GM21717 (cell line): Measurements from ENCODE around the gene KRT79.
"Not testable (repeated sequence)": the region's sequence is repeated elsewhere in the genome, so short reads cannot be mapped to it uniquely, and the experiment has no call there.

Source experiments
- ATAC-seq: cut with Tn5 transposase; IDR thresholded peaks from one replicate; pipeline ENCODE4 v1.9.1; 2021; ENCODE audit warnings: mild to moderate bottlenecking, moderate library complexity; ENCODE audit not compliant: unreplicated experiment

Gene KRT79

DNA sequence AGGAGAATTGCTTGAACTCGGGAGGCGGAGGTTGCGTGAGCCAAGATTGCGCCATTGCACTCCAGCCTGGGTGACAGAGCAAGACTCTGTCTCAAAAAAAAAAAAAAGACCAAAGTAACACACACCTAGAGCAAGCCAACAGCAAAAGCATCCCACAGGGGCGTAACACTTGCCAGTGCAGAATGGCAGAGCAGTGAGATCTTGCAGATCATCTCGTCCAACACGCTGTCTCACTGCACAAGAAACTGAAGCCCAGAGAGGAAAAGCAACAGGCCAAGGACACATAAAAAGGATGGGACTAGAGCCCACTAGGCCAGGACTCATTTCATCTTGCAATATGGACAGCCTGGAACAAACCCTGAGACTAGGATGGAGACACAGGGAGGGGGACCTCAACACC is 27.4 kb upstream of the KRT79 start:
- ATAC-seq: no peak

DNA sequence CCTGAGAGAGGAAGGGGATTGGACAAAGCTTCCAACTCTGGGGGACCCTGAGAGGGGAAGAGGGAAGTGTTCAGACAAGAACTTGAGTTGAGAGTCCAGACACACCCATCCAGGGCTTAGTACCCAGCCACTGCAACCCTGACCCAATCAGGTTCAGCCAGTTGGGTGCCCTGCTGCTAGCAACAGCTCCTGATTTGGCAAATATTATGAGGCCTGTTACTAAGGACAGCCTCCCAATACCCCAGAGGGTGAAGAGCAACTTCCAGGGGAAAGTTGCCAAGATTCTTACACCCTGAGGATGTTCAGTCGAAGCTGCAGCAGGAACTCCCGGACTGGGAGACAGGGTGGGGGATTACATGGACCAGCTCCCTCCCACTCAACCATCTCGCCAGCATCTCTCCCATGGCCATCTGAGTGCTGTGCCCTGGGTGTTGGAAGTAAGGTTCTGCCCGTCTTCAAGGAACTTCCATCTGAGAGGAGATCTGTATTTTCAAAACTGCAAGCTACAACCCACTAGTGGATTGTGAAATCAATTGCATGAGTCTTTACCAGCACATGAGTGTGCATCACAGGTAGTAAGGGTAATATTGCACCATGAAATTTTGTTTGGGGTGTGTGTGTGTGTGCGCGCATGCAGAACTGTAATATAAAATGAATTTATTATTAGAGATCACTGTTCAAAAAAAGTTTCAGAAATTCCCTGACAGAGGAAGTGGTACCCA is 26.2 kb upstream of the KRT79 start:
- ATAC-seq: no peak

DNA sequence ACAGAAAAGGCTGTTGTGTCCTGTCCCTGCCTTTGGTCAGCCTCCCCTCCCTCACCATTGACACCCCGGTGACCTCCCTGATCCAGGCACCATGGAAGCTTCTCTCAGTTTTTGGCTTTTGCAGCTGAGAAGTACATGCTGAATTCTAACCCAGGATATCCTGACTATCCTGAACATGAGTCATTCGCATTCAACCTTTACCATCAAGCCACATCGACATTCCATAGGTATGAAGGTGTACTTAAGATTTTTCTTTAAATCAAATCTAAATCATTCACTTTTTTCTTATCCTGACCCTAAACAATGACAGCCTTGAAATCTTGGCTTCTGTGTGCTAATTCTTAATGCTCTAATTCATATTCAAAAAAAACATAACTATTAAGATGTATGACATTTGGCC is 23.4 kb upstream of the KRT79 start:
- no peak for ATAC-seq

DNA sequence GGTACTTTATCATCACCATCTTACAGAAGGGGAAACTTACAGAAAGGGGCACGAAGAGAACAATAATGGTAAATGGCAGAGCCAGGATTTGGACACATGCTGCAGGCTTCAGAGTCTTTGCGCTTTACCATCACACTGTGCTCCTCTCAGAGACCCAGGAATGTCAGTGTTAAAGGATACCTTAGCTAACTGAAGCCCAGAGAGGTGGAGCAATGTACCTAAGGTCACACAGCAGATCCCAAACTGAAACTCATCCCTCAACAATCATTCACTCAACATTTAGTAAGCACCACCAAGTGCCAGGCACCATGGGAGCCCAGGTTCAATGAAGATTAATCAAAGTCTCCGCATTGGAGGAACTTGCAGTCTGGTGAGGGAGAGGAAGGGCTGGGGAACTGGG is 22.7 kb upstream of the KRT79 start:
- ATAC-seq: no peak

DNA sequence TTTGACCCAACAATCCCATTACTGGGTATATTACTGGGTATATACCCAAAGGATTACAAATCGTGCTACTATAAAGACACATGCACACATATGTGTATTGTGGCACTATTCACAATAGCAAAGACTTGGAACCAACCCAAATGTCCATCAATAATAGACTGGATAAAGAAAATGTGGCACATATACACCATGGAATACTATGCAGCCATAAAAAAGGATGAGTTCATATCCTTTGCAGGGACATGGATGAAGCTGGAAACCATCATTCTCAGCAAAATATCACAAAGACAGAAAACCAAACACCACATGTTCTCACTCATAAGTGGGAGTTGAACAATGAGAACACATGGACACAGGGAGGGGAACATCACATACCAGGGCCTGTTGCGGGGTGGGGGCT is 22.0 kb upstream of the KRT79 start:
- not testable (repeated sequence) for ATAC-seq

DNA sequence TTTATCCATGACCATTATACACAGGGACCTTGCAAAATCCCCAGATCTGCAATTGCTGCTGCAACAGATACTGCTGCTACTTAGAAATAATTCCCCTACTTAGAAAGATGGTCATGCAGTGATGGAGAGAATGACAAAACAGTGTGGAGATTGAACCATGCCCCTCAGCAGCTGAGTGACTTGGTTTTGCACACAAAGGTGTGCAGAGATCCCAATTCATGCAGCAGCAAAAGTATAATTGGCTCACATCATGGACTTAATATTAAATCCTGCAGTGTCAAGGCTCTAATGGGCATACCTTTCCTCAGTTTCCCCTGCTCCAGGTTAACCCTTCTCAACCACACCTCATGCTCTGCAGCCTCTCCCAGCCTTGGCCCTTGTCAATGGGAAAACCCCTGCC is 17.7 kb upstream of the KRT79 start:
- no peak for ATAC-seq

DNA sequence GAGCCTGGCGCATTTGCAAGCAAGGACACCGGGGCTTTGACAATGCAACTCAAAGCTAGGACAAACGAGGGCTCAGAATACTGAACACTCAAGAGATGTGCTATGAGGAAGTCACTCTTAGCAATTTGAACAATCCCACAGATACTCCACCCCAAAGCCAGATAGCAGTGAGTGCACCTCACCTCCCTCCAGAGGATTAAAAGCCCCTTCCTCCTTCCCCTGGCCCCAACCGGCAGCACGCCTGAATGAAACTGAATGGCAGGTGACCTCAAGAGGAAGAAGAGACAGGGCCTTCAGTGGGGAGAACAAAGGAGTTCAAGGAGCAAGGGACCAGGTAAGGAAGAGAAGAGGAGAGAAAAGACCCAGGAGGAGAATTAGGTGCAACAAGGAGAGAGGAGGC is 16.6 kb upstream of the KRT79 start:
- ATAC-seq: no peak

DNA sequence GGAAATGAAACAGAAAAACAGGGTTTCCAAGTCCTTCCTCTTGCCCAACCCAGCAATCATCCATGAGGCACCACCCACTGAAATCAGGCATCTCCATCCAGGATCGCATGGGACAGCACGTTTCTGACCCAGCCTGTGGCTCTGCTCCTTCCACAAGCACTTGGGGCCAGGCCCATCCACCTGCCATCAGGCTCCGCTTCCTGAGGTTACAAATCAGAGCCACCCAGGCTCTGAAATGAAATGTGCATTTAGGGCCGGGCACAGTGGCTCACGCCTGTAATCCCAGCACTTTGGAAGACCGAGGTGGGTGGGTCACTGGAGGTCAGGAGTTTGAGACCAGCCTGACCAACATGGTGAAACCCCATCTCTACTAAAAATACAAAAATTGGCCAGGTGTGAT is 15.4 kb upstream of the KRT79 start:
- no peak for ATAC-seq

DNA sequence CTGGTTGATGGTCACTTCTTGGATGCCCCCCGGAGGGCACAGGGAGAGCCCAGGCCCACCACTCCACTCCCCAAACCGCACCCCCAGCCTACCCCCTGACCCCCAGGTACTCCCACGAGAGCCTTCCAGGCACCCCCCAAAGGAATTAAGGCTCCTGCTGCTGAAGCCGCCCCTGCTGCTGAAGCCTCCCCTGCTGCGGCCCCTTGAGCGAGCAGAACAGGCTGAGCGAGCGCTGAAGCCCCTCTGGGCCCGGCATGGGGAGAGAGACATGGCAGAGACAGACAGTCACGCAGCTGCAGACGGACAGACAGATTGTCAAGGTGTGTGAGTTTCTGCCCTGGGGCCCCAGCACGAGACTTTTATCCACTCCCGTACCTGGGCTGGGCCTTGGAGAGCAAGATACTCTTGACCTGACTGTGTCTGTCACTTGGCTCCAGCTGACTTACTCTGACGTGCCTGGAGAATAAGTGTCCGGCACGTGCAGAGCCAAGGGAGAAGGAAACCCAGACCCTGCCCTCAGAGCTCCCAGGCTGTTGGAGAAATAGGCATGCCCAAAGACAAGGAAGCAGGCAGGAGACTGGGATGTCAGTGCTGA is 14.6 kb upstream of the KRT79 start, which contains the start of gene KRT78:
KRT78 (minus strand) TSS at position 334 of the 595 bp plus-strand sequence; CDS start at position 270, 64 bp downstream.
- no peak for ATAC-seq

DNA sequence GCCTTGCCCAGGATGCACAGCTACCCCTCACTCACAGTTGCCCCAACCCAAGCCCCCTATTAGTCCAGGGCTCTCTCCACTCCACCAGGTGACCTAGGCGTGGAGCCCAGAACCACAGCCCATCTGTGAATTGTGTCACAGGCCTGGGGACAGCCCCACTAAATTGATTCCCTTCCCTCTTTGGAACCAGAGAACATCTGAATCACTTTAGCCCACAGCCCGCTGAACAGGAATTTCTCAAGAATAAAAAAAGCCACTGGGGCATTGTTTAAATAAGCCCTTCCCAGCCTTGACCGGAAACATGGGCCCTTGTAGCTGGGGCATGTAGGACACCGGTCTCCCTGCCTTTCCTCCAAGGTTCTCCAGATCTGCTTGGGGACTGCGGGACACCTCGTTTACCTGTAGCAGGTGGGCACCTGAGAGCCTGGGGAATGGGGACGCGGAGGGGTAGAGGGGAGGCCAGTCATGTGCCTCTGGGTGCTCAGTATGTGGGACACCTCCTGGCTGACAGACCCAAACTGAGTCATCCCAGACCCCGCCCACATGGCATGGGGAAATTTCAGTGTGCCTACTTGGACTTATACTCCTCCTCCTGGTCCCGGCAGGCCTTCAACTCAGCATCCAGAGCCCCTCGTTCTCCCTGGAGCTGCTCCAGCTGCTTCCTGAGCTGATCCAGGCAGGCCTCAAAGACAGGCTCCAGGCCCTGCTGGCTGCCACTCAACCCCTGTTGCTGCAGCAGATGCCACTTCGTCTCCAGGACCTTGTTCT is 13.4 kb upstream of the KRT79 start:
- ATAC-seq: no peak

DNA sequence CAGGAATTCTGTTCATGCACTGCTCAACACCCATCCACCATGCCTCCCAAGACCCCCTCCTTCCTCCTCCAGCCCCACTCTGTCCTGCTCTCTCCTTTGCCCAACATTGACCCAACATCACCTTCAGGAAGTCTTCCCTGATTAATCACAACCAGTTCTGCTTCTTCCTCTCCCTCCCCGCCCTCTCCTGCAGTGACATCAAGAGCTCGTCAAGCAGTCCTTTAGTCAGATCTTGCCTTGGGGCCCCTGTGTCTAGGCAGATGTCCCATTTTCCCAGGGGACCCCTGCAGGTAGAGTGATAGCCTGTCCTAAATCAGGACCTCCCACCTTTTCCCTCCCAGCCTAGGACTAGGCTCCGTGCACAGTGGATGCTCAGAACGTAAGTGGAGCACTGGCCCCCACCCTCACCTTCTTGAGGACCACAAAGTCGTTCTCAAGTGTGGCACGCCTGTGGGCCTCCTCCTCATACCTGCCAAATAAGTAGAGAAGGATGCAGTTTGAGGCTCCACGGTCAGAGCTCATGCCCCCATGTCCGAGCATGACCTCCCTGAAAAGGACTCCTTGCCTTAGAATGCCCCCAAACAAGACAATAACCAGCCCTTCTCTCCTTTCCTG is 12.4 kb upstream of the KRT79 start:
- ATAC-seq: no peak

DNA sequence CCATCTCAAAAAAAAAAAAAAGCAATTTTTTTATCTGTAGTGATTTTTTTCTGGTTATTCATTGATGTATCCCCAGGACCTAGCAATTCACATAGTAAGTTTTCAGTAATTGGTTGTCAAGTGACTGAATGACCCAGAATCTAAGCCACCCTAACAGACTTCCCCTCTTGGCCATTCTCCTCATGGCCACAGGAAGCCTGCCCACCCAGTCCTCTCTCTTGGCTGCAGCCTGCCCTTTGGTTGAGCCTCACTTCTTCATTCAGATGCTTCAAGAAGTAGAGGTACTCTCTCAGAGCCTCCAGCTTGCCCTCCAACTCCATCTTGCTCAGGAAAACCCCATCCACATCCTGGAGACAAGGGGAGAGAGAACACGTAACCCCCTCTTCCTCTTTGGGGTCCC is 11.8 kb upstream of the KRT79 start:
- no peak for ATAC-seq

DNA sequence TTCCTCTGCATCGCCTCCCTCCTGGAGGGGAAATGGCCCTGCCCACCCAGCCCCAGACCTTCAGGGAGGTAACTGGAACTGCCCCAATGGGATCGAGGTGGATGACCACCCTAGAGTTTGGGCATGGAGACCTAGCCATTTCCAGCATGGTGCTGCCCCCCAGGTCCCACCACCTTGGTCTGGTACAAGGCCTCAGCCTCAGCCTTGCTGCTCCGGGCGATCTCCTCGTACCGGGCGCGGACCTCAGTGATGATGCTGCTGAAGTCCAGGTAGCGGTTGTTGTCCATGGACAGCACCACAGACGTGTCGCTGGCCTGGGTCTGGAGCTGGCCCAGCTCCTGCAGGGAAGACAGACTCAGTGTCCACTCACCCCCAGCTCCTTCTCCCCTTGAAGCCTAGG is 10.3 kb upstream of the KRT79 start:
- no peak for ATAC-seq

DNA sequence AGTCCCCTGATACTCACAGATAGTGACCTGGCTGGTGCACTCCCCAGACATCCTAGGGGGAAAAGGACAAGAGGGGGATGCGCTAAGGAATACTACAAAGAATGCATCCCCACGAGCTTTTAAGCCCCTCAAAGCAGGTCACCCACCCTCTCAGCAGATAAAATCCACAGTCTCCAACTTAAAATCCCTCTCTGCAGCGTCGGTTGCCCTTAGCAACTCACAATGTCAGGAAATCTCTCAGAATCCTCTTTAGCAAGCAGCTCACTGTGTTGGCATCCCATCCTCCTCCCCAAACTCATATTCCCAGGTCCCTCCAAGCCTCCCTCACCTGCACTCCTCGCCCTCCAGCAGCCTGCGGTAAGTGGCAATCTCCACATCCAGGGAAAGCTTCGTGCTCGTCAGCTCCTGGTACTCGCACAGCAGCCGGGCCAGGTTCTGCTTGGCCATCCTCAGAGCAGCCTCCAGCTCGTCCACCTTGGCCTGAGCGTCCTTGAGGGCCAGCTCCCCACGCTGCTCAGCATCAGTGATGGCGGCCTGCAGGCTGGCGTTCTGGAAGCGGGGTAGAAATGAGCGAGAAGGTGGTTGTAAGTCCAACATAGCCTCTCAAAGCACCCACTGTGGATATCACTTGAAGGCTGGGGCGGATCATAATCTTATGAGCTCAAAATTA is 5.5 kb upstream of the KRT79 start:
- ATAC-seq: no peak

DNA sequence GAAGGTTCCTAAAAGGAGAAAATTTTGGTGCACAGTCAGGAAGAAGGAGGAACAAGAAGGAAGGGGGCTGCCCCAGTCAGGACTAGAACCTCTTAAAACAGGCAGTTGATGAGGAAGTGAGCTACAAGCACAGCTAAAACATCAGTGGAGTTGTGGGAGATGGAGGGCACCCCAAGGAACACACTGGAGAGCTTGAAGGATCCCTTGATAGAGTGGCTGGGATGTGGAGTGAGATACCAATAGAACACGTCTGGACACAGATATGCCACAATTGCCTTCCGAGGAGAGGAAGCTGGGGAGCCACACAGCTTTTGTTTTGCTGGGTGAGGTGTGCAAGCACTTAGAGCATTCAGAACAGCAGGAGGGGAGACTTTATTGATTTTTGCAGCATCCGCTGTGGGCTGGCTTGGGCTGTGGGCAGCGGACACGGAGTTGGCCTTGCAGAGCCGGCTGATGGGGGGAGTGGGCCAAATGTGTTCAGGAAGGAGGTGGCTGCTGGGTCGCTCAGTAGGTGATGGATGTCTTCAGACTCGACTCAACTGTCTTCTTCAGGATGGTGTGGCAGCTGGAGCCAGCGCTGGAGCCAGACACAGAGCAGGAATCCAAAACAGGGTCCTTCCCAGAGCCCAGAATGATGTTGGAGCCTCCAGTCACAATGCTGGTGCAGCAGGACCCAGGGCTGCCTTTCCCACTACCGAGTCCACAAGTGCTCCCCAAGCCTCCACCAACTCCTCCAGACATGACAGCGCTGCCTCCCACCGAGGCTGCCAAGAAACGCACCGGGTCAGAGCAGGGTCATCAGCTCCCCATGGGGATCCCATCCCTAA is 4.7 kb upstream of the KRT79 start:
- ATAC-seq: no peak

DNA sequence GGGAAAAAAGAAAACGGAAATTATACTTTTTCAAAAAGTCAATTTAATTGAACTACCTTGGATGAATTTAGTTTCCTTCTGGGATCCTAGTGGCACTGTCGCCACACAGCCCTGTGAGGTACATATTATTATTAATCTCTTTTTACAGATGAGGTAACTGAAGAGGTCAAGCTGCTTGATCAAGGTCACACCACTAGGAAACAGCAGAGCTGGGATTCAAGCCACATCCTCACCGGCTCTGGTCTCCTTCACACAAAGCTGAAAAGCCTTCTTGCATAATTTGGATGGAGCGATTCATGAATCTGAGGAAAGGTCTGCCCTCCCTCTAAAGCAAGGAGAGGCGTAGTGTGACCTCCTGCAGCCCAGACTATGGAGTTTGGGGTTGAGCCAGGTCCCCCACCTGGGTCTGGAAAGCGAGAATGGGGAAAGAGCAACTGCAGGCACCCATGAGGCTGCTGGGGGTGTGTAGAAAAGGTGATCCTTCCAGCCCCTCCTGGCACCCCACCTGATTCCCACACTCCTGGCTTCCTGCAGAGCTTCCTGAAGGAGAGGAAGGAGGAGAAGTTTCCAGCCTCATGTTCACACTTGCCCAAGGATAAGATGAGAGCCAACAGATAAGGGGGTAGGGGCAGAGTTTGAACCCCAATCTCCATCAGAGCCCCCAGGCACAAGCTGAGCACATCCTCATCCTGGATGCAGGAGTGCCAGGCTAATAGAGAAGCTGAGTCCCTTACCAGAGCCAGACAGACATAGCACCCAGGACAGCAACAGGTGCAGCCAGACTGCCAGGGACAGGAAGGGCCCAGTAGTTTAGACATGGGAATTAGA is 3.9 kb upstream of the KRT79 start:
- ATAC-seq: no peak

DNA sequence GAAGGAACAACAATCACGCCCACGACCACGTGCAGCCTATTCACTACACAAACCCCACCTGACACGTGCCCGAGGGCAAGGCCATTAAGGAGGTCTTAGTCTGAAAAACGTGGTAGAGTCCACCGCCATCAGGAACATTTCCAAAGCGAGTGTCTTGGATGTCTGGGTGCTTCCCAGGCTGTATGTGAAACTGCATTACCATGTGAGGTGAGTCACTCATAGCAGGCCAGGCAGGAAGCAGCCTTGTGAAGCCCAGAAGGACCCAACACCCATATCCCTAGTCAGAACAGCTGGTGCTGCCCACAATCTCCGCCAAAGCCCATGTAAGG is 3.3 kb upstream of the KRT79 start:
- no peak for ATAC-seq

DNA sequence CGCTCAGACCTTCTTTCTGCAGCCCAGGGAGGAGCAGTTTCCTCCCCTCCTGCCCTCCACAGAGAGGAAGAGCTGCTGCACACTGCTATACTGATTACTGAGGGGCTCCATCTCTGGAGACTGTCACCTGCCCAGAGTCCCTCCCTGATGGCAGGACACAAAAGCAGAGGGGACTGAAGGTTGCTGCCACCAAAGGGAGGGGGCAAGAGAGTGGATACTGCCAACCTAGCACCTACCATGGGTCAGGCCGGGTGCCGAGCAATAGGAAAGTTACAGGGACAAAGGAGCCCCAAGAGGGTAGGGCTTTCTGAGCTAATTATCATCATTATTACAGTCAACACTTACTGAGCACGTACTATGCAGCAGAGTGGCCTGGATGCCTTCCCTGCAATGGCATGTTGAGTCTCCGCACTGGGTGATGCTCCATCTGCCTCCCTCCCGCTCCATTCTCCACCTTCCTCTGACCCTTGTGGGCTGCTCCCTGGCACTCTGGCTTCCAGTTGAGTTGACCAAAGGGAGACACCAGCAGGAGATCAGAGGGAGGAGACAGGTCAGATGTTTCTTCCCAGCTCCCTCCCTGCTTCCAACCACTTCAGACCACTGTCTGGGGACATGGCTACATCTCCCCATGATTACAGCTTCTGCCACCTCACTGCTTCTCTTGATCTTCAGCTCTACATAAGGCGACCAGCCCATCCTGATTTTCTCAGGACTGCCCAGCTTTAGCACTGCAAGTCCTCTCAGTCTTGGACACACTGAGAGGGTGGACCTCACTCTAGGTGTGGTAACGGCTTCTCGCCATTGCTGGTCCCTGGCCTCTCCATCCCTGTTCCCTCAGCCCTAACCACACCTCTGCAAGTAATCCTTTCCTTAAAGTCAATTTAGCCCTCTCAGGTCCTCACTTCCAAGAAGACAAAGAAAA is 2.6 kb upstream of the KRT79 start:
- no peak for ATAC-seq
